NOMO-1 treated with DMSO at 0.1 percent for 48 hours (cell line): ENCODE measurements around the gene SHOC2.
"Not testable (repeated sequence)": the region's sequence is repeated elsewhere in the genome, so short reads cannot be mapped to it uniquely, and the experiment has no call there.

Experiments
- DNase-seq: peaks from one replicate; lab custom pipeline; 2025; ENCODE audit not compliant: unreplicated experiment; lab: John Stamatoyannopoulos, UW

Gene SHOC2

DNA sequence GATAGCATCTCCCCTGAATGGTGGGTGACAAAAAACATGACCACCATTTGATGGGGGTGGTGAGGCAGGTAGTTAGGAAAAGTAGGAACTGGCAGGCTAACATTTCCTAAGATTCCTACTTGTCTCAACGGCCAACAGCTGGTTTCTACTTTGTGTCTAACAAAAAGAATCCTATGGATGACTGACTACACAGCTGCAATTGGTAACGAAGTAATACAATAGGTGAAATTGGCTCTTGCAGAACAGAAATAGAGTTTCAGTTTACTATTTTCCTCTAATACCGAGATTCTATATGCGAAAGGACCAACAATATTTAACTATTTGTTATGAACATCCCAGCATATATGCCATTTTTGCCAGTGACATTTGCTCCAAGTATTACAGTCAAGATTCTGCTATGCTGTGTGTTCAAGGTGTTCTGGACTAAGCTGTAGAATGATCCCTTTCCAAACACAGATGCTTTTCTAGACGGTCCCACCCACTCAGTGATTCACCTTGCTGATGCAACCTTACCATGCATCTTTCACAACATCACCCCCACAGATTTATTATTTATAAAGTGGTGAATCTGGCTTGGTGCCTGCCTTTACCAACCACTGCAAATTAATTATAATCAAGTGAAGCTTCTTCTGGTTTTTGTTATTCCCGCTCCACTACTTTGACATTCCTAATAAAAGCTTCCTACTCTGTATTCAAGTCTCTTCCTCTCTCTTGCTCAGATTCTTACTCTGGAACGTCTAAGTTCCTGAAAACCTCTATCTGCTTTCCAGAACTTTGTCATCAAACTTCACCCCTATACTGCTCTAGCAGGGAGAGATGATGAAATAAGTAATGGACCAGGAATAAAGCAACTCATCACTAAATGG, 17.2 kb upstream of the SHOC2 start:
- DNase-seq: no peak

DNA sequence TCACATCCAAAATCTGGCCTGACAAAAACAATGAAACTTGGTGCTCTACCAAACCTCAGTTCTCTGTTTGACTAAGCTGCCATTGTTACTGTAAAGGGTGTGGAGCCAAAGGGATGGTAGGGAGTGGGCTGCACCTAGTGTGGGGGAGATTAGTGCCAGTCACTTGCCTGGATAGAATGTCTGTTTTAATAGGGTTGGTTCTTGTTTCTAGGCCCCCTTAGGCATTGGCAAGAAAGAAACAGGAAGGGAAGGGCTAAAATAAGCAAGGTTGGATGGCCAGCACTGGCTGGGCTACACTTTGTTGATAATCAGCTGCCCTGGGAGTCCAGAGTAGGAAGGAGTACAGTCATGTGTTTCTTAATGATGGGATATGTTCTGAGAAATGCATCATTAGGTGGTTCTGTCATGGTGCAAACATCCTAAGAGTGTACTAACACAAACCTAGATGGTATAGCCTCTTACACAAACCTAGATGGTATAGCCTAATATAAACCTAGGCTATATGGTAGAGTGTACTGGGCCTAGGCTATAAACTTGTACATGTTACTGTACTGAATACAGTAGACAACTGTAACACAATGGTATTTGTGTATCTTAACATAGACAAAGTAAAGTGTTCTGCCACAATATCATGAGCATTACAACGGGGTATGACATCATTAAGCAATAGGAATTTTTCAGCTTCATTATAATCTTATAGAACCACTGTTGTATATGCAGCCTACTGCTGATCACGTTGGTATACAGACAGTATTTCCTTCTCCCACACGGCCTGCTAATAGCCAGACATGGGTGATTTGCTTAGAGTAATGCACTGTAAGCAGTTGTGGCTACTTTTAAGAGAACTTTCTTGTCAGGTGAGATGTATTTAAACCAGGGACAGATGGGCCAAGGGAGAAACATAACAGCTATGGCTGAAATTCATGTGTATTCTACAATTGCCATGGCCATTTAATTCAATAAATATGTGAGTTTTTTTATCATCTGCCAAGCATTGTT, 15.8 kb upstream of the SHOC2 start:
- DNase-seq: no peak

DNA sequence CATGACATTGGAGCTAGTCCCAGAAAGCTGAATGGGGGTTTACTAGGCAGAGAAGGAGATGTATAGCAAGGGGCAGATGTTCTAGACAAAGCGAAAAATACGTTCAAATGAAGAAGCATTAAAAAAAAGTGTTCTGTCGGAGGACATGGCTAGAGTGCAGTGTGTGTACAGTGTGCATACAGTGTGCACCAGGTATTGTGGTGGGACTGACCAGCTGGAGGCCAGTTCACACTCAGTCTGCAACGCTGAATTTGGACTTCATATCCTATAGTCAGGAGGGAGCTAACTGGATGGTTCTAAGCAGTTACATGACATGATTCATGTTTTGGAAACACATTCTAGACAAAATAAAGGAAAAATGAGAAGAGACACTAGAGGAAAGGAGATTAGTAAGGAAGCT, 9.3 kb upstream of the SHOC2 start:
- no peak for DNase-seq

DNA sequence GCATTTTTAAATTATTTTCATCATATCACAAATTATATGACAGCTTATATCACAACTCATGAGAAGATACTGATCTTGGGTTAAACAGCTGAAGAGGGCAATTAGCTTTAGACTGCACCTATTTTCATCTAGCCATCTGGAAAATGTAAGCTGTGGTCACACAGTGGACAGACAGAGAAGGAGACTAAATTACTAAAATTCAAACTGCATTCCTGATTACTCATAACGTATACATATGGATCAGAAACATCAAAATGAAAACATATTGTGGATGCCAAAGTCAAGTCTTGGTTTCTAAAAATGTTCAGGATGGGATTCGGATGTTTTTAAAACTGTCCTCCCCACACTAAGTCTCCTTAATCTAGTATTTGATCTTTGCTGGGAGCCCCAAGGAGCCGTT, 7.0 kb upstream of the SHOC2 start:
- DNase-seq: no peak

DNA sequence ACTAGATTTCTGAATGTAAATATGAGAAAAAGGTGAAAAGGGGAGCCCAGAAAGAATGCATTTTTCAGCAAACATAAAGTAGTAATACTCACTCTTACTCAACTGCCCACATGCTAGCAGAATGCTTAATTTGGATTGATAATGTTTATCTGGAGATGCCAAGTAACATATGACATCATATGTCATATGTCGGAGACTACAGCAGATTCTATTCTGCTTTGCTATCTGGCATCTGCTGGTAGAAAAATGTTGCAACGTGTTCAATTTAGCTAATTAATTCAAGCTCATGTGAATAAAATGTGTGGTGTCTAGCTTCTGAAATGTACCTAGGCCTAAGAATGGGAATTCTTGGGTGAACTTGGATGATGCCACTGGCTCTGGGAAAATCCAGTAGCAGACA, 5.0 kb upstream of the SHOC2 start:
- DNase-seq: no peak

DNA sequence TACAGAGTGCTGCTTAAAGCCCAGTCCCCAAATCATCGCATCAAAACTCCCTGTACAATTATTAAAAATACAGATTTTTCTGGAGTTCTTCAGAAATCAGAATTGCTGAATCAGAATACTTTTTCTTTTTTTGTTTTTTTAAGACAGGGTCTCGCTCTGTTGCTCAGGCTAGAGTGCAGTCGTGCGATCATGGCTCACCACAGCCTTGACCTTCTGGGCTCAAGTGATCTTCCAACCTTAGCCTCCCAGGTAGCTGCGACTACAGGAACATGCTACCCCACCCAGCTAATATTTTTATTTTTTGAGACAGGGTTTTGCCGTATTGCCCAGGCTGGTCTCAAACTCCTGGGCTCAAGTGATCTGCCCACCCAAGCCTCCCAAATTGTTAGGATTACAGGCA, 4.4 kb upstream of the SHOC2 start:
- DNase-seq: no peak

DNA sequence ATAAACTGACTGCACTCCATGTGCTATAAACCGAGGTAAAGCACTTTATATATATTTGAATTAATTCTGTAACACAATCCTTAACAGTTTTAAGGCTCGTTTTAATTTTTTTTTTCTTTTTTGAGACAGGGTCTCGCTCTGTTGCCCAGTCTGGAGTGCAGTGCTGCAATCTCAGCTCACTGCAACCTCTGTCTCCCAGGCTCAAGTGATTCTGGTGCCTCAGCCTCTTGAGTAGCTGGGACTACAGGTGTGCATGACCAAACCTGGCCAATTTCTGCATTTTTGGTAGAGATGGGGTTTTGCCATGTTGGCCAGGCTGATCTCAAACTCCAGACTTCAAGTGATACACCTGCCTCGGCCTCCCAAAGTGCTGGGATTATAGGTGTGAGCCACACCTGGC, 3.8 kb upstream of the SHOC2 start:
- DNase-seq: not testable (repeated sequence)

DNA sequence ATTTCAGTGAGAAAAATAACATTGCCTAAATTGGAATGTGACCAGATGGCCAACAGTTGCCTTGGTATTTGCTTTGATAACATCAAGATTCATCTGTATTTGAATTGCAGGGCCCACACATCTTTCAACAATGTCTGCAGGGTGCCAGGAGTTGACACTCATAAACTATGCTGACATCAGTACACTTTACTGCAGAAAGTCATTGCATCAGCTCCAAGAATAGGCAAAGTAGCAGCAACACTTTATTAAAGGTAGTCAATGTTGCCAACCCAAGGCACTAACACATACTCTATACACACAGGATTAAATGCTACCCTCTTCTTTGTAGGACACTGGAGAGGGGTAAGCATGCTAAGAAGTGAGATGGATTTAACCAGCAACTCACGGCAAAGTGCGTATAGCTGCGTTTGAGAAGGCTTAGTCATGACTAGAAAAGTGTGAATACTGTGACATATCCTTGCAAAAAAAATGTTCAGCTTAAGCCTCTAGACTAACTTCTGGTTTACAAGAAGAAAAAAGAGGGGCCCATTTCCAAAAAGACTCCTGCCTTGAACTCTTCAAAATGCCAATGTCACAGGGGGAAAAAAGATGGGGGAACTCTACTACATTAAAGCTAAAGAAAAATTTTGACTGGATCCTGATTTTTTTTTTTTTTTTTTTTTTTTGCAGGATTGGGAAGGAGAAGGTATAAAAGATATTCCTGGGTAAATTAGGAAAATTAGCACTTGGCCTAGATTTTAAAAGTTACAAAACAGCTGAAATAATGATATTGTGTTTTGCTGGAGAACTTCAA, 2.7 kb upstream of the SHOC2 start:
- no peak for DNase-seq

DNA sequence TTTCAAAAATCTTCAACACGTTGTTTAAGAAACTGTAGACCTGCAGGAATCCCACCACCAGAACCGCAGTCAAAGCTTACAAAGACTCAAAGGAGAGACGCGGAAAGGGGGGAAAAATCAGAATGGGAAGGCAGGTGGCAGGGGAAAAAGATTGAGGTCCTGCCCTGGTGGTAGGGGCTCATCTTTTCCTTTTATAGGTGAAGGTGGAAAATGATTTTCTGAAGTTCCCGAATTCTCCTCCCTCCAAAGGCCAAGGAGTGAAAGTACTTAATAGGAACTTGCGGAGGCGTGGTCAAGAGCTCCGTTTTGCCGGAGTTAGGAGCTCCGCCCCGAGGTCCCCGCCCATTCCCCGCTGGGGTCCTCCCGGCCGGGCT, 1.1 kb upstream of the SHOC2 start:
- DNase-seq: peak; percentile 94

DNA sequence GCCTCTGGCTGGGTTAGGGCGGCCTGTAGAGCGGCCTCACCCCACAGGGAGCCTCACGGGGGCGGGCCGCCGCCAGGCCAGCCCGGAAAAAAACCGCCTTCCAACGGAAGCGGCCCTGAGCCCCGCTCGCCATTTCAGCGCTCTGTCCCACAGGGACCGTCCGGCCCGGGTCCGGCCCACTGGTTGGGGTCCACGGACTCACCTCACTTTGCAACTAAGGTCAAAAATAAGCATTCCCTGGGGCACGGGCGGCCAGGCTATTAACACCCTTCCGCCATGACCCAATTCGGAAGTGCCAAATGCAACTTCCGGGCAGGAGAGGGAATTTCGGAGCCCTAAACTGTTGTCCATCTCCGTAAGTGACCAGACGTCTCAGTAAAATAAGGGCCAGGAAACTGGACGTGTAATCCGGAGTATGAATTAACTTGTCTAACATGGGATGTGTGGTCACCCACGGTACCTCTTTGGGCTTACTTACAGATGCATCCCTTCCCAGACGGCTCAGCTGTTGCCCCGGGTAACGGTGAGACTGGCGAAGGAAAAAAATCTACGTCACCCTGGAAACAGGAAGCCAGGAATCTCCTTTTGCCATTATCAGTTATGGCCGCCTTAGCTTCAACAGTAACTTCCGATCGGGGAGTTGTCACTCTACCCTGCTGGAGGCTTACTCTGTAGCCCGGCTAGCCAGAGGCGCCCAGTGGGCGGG, 608 bp upstream of the SHOC2 start, which contains the start of gene BBIP1:
BBIP1 (minus strand) TSS at position 538 of the 706 bp plus-strand sequence. CDS start 1,023 bp downstream, outside the sequence.
- peak; percentile 100 for DNase-seq

DNA sequence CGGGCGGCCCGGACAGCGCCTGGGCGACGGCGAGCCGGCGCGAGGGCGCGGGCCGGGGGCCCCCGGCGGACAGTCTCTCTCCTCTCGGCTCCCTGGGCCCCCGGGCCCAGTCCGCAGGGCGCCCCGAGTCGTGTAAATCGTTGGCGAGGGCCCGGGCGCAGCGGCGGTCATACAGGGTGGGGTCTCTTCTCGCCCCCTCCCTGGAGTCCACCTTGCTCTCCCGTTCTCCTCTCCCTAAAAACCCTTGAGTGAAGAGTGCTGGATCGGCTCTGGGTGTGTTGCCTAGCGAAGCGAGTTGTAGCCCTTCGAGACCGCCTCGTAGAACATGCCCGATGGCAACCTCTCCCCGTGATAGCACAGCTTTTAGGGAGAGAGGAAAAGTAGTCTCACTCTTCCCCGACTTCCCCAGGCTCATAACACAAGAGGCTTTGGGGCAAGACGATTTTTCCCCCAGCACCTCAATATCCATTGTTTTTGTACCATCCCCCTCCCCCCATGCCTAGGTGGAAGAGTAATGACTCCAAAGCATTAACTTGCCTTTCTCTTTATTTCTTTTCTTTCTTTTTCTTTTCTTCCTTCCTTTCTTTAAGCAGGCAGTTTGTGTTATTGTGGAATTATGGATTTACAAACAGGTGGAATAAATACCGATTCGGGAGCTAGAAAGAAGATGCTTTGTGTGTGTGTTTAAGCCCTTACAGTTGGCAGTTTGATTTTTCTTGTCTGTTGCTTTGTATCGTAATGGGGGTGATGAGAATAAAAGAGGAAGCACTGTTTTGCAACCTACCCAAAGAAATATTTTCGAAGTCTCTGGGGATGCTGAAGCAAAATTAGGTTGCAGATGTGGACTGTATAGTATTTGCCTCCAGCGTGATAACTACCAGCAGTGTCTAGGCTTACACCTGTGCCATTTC, 822 bp downstream of the SHOC2 start:
- DNase-seq: peak; percentile 88

DNA sequence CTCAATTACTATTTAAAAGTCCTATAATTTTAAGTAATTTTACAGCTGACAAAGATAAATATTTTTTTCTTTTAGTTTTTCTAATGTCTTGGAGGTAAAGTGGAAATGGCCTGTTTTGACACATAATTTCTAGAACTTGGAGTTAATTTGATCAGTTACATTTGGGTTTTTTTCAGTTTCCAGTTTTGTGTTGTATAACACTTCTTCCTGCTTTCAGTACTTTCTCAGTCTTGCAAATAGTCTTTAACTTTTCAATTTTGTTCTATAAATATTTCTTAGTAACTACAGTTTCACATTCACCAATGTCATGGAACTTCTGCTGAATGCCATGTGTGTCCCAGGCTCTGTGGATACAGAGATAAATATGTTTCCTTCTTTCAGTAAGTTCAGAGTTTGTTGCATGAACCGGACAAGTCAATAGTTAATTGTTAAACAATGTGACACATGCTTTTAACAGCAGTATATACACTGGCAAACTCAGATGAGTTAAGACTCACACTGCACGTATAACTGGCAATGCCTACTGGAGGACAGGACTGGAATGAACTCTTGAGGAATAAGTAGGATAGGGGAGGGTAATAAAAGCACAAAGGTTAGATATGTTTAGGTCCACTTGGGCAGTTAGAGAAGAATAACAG, 4.6 kb downstream of the SHOC2 start:
- peak; percentile 12 for DNase-seq

DNA sequence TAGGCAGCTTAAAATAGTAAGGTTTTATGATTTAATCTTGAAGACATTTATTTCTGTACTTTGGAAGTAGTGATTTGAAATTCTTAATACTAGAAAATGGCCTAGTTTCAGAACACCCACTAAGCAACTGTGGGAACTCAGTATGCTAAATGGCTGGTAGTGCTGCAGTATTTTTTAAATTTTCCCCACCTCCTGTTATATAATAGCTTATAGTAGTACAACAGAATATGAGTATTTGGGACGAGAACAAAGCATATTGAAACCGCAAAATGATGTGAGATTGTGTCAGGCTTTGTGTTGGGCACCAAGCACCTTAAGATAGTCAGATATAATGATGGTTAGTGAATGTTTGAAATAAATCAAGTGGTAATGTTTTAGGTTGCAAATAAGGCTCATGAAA, 8.1 kb downstream of the SHOC2 start:
- no peak for DNase-seq

DNA sequence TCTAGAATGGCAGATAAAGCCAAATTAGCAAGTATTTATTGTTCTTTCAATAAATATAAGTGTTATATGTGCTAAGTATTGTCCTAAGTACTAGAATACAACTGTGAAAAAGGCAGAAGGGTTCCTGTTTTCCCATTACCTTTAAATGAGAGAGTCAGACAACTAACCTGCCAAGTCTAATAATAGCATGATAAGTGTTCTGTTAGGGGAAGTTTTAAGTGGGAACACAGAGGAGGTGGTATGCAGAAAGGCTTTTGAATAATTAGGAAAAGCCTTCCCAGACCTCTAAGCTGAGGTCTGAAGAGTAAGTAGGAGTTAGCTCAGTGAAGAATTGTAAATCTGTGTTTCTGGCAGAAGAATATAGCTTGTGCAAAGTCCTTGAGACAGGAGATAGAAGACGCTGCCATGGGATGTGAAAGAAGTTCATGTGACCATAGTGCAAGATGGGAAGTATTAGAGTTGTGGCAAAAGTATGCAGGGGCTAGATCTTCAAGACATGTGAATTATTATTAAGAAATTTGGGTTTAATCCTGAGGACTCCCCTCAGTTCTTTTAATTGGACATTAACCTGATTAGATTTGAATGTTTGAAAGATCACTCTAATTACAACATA, 12.5 kb downstream of the SHOC2 start:
- DNase-seq: no peak

DNA sequence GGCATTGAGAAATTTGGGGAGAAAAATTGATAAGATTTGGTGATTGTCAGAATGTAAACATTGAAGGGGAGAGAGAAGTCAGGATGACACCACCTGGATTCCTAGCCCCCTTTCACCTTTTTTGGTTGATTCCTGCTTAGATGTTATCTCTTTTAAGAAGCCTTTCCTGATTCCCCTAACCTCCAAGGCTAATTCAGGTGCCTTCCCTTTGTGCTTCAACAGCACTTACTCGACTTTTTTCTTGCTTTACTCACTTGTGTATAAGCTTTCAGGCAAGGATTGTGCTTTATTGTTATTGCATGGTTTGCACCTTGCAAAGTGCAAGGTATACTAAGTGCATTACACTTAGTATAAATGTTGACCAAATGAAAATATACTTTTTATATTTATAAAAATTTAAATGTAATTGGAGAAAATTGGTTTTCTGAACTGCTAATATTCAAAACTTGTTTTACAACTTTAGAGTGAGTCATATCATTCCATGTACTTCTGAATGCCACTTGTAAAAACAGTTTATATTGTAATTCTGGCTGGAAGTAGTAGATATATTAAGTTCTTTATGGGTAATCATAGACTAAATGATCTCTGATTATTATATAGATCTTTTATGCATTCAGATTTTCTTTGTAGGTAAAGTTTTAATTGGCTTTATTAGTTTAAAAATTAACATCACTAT, 13.2 kb downstream of the SHOC2 start:
- DNase-seq: no peak

DNA sequence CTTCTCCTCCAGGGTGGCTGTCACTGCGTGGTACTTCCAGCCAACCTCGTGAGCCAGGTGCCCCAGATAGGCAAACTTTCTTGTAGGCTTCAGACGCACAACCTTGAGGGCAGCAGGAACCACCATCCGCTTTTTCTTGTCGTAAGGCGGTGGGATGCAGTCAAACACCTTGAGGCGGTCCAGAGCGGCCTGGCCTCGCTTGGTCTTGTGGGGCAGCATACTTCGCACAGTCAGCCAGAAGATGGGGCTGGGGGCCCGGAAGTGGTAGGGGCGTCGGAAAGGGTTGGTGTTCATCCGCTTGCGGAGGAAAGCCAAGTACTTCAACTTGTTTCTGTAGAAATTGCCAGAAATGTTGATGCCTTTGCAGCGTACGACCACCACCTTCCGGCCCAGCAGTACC, 17.4 kb downstream of the SHOC2 start:
- DNase-seq: no peak

DNA sequence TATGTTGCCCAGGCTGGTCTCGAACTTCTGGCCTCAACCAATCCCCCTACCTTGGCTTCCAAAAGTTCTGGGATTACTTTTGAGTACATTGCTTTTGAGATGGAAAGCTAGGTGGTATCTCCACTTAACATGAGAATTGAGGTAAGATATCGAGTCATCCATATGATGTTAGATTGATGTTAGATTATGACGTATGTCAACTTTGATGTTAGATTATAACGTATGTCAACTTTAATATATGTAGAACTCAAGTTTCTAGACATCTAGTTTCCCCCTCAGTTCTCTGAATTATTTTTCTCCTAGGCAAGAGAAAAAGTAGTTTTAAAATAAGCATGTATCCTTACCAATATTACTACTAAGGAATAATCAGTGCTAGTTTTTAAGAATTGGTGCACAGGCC, 20.0 kb downstream of the SHOC2 start:
- no peak for DNase-seq
